Testis (tissue), 2 donors: ENCODE data around the gene NRXN3.
A peak's percentile ranks its signal among the peaks of the same experiment; 100 is the strongest.

Source experiments
- POLR2A ChIP-seq: fragments of 450-650 bp; IDR thresholded peaks from one replicate; pipeline ENCODE4 v1.6.1; 2017; ENCODE audit warnings: antibody characterized with exemption, mild to moderate bottlenecking, moderate library complexity
- TF ChIP-seq, protein P1 (sequence below), 3 experiments: fragments of 450-650 bp in 2 of 3; fragments of 200-600 bp in 1 of 3; sonication (generic) in 1 of 3; IDR thresholded peaks; one replicate each; pipeline ENCODE4 v1.5.1; 2016 to 2019; ENCODE audit warnings: antibody characterized with exemption in 3 of 3, mild to moderate bottlenecking in 2 of 3, moderate library complexity in 1 of 3

DNA sequence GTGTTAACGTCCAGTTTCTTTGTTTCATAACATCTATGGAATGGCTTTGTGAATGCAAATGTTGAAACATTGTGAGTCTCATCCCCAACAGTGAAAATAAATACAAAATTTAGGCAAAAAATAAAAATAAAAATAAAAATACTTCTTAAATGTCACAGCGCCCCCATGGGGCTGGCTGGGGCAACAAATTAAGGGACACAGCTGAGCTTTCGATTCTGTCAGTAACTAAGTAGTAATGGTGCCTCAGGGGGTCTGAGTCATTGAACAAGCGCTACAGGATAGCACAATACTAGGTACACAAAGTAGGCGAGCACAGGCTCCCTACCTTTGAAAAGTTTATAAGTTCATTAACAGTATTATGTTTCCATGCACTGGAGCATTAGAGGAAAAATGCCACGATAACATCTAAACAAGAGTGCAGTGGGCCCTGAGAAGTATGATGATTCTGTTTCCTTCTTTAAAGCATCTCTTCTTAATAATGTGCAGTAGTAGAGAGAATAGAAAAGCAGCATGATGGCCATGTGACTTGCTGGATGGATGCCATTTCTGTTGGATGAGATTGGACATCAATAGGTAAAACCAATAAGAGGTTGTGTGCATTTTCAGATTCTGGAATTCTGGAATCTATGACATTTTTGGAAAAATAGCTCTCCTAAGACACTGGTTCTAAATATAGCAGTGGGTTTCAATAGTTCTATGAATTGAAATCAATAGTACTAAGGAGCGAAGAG, 1374.0 kb downstream of the NRXN3 start:
- TF ChIP-seq, protein P1, sequence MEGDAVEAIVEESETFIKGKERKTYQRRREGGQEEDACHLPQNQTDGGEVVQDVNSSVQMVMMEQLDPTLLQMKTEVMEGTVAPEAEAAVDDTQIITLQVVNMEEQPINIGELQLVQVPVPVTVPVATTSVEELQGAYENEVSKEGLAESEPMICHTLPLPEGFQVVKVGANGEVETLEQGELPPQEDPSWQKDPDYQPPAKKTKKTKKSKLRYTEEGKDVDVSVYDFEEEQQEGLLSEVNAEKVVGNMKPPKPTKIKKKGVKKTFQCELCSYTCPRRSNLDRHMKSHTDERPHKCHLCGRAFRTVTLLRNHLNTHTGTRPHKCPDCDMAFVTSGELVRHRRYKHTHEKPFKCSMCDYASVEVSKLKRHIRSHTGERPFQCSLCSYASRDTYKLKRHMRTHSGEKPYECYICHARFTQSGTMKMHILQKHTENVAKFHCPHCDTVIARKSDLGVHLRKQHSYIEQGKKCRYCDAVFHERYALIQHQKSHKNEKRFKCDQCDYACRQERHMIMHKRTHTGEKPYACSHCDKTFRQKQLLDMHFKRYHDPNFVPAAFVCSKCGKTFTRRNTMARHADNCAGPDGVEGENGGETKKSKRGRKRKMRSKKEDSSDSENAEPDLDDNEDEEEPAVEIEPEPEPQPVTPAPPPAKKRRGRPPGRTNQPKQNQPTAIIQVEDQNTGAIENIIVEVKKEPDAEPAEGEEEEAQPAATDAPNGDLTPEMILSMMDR (IDR thresholded peaks at IDR 0.05): peak in 2 of 3 experiments; percentile 22 to 40
- no peak for TF ChIP-seq POLR2A
